BLaER1 (cell line): ENCODE measurements around the gene THAP4.

Experiments
- H3K27ac ChIP-seq: shearing (Covaris generic); formaldehyde crosslinking; 2 replicates; pipeline ENCODE4 v1.8.1; 2022
- H3K27me3 ChIP-seq: shearing (Covaris generic); formaldehyde crosslinking; 2 replicates; pipeline ENCODE4 v1.8.1; 2022
- H3K36me3 ChIP-seq: shearing (Covaris generic); formaldehyde crosslinking; 2 replicates; pipeline ENCODE4 v1.8.1; 2022
- H3K4me1 ChIP-seq: shearing (Covaris generic); formaldehyde crosslinking; 2 replicates; pipeline ENCODE4 v1.8.1; 2022
- H3K4me2 ChIP-seq: shearing (Covaris generic); formaldehyde crosslinking; 2 replicates; pipeline ENCODE4 v1.8.1; 2022
- H3K4me3 ChIP-seq: shearing (Covaris generic); formaldehyde crosslinking; 2 replicates; pipeline ENCODE4 v1.8.1; 2022
- H3K9ac ChIP-seq: shearing (Covaris generic); formaldehyde crosslinking; 2 replicates; pipeline ENCODE4 v1.8.1; 2022
- H3K9me3 ChIP-seq: shearing (Covaris generic); formaldehyde crosslinking; 2 replicates; pipeline ENCODE4 v1.8.1; 2022
- H4K20me1 ChIP-seq: shearing (Covaris generic); formaldehyde crosslinking; 2 replicates; pipeline ENCODE4 v1.8.1; 2022
- Cebpa-rat ChIP-seq: shearing (Covaris generic); IDR thresholded peaks from 2 replicates; pipeline ENCODE4 v1.8.1; 2022

Gene THAP4, protein sequence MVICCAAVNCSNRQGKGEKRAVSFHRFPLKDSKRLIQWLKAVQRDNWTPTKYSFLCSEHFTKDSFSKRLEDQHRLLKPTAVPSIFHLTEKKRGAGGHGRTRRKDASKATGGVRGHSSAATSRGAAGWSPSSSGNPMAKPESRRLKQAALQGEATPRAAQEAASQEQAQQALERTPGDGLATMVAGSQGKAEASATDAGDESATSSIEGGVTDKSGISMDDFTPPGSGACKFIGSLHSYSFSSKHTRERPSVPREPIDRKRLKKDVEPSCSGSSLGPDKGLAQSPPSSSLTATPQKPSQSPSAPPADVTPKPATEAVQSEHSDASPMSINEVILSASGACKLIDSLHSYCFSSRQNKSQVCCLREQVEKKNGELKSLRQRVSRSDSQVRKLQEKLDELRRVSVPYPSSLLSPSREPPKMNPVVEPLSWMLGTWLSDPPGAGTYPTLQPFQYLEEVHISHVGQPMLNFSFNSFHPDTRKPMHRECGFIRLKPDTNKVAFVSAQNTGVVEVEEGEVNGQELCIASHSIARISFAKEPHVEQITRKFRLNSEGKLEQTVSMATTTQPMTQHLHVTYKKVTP

DNA sequence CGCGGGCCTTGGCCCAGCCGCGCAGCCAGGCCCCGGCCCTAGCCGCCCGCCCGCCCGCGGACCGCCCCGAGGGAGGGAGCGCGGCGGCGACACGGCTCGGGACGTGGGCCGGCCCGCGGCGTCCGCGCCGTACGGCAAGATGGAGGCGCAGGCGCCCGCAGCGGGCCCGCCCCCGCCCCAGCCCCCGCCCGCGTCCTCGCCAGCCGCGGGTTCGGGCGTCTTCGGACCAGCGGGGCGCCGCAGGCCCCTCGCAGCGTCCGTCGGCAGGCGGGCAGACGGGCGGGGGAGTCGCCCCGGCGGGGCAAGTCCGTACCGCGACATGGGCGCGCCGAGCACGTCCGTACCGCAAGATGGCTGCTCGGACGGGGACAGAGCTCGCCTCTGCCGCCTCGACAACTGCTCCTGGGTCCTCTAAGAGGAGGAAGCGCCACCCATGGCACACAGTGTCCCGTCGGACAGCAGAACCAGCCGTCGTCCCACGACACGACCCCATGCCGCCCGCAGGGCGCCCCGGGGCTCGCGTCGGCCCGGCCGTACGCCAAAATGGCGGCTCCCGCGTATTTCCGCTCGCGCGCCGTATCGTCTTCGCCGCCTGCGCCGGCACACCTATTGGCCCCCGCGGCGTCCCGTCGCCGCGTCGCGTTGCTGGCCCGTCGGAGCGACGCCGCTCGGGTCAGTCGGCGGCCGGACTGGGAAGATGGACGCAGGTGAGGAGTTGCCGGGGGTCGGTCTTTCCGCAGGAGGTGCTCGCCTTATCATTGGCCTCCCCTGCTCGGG lies at the start of gene THAP4, which contains the start of gene ATG4B:
Gene THAP4 (minus strand): TSS at position 141 of the 777 bp plus-strand sequence. CDS start 141 bp downstream, outside the sequence.
Gene ATG4B (plus strand): TSS at position 676 of the 777 bp plus-strand sequence. CDS start 22 bp downstream, at position 698.
- H3K9ac ChIP-seq, result peak within 1 kb of the TSS; percentile 98
- peaks cover 46% of the 10 kb centered on the region for H3K4me1 ChIP-seq
- peaks cover 84% of the 10 kb centered on the region for H4K20me1 ChIP-seq
- H3K27ac ChIP-seq, result peak within 1 kb of the TSS; percentile 99
- H3K4me2 ChIP-seq, result peak within 1 kb of the TSS; percentile 93
- peaks cover 49% of the 10 kb centered on the region for H3K36me3 ChIP-seq
- H3K27me3 ChIP-seq, result no peaks in the 10 kb centered on the region
- H3K9me3 ChIP-seq, result peaks cover 15% of the 10 kb centered on the region
- H3K4me3 ChIP-seq, result peak within 1 kb of the TSS; percentile 87
- no peak for TF ChIP-seq Cebpa-rat

DNA sequence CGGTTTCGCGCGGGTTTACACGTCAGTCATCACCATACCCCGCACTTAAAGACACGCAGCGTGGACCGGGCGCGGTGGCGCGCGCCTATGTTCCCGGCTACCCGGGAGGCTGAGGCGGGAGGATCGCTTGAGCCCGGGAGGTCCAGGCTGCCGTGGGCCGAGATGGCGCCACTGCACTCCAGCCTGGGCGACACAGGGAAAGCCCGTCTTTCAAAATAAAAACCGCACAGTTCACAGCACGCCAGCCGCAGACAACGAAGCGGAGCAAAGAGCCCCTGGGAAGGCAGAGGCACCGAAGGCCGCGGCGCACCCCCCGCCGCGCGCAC lies 49.3 kb upstream of the THAP4 start:
- Histone ChIP-seq H4K20me1 (peaks cover 18% of the 10 kb centered on the region; the same call in 1 of the 2 replicates), H3K27me3 (no peaks in the 10 kb centered on the region), H3K4me1 (peaks cover 38% of the 10 kb centered on the region), H3K9me3 (no peaks in the 10 kb centered on the region), H3K9ac (peak overlapping the region; percentile 98), H3K36me3 (peaks cover 67% of the 10 kb centered on the region), H3K27ac (peak overlapping the region; percentile 98), H3K4me2 (peak overlapping the region; percentile 90), H3K4me3 (peak overlapping the region; percentile 99)
- no peak for TF ChIP-seq Cebpa-rat

DNA sequence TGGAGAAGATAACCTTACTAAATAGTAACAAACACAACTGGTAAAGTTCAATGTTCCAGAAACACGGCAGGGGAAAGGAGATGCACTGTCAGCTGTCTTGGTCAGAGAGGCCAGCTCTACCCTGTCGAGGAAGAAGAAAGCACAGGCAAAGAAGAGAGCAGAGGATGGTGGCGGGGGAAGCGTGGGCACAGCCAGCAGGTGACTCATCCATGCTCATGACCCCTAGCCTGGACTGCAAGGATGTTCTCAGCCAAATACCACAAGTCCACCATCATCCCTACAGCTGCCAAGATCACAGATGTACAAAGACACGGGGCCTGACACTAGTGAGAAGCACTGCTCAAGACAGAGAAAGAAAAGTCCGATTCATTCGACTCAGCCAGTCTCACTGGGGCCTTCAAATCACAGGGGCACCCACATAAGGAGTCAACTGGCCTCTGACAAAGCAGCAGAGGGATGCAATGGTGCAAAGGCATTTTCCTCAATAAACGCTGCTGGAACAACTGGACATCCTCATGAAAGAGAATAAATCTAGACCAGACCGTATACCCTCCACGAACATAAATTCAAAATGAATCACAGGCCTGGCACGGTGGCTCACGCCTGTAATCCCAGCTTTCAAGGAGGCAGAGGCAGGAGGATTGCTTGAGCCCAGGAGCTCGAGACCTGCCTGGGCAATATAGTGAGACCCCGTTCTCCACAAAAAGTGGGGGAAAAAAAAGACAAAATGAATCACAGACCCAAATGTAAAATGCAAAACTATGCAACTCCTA lies 44.1 kb upstream of the THAP4 start:
- TF ChIP-seq Cebpa-rat, result no peak
- peaks cover 13% of the 10 kb centered on the region for H3K4me1 ChIP-seq
- H3K27me3 ChIP-seq, result no peaks in the 10 kb centered on the region
- H3K36me3 ChIP-seq, result peaks cover 97% of the 10 kb centered on the region
- no peak overlapping the region for H3K4me3 ChIP-seq
- H4K20me1 ChIP-seq, result peaks cover 46% of the 10 kb centered on the region
- peak overlapping the region; percentile 28; the same call in 1 of the 2 replicates for H3K9ac ChIP-seq
- no peaks in the 10 kb centered on the region for H3K9me3 ChIP-seq
- H3K4me2 ChIP-seq, result no peak overlapping the region
- no peak overlapping the region for H3K27ac ChIP-seq

DNA sequence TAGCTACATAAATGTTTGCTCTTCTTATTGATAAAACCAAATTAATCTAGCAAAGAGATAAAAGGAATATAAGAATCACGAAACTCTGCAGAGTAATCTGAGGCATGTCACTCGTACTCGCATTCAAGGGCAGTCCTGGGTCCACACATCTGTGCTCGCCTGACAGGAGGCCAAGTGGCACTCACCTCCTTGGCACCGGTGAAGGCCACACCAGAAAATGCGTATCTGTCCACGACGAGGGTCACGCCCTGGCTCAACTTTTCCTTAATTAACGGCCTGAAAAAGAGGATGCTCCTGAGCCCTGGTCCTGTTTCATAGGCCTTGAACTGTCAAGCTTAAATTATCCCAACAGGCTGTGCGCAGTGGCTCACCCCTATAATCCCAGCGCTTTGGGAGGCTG lies 43.1 kb upstream of the THAP4 start:
- no peaks in the 10 kb centered on the region for H3K9me3 ChIP-seq
- H4K20me1 ChIP-seq, result peaks cover 54% of the 10 kb centered on the region
- no peak overlapping the region for H3K4me2 ChIP-seq
- no peak overlapping the region for H3K27ac ChIP-seq
- no peaks in the 10 kb centered on the region for H3K27me3 ChIP-seq
- H3K4me1 ChIP-seq, result peaks cover 4% of the 10 kb centered on the region
- no peak for TF ChIP-seq Cebpa-rat
- H3K4me3 ChIP-seq, result no peak overlapping the region
- no peak overlapping the region for H3K9ac ChIP-seq
- peaks cover 100% of the 10 kb centered on the region for H3K36me3 ChIP-seq

DNA sequence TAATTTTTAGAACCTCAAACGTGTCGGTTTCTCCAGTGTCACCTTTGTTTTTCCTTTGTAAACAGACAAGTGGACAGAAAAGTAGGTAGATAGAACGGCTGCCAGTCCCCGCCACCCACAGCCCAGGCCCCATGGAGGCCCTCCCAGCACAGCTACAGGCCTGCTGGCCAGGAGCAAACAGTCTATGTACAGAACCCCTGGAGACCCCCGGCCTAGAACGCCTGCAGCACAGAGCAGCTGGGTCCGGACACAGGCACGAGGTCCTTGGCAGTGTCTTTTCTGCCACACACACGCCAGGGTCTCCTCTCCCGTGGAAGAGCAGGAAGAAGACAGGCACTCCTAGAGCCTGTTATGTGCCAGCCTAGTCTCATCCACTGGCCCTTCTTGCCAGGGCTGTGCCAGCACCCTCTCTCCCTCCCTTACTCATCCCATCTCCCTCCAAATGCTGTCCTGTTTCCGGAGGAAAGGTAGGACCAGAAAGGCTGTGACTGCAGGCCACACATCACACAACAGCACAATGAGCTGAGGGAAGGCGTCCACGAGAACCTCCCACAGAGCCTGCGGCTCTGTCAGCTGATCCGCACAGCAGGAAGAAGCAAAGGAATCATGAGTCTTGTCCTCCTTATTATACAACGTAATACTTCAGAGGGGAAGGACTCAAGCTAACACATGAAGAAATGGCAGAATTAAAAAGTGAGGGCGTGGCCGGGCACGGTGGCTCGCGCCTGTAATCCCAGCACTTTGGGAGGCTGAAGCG lies 42.0 kb upstream of the THAP4 start:
- no peak overlapping the region for H3K4me3 ChIP-seq
- peaks cover 64% of the 10 kb centered on the region for H4K20me1 ChIP-seq
- peaks cover 100% of the 10 kb centered on the region for H3K36me3 ChIP-seq
- no peaks in the 10 kb centered on the region for H3K27me3 ChIP-seq
- no peaks in the 10 kb centered on the region for H3K4me1 ChIP-seq
- H3K27ac ChIP-seq, result peak overlapping the region; percentile 22; the same call in 1 of the 2 replicates
- H3K4me2 ChIP-seq, result no peak overlapping the region
- H3K9me3 ChIP-seq, result no peaks in the 10 kb centered on the region
- no peak overlapping the region for H3K9ac ChIP-seq
- TF ChIP-seq Cebpa-rat, result no peak

DNA sequence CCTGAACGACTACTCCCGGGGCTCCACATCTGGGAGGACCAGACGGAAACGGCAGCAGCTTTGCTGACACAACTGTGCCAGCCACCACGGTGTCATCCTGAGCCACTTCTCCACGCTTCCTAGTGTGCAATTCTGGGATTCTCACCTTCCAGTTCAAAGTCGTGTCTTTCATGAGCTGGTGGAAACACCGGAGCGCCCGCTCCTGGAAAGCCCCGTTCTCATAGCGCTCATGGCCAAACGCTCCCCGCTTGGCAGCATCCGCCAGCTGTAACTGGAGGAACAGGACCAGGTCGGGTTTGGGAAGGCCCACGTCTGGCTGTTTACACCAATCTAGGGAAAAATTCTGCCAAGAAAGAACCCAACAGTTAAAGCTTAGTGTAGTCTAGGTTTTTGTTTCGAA lies 41.3 kb upstream of the THAP4 start:
- peaks cover 67% of the 10 kb centered on the region for H4K20me1 ChIP-seq
- no peaks in the 10 kb centered on the region for H3K4me1 ChIP-seq
- no peak overlapping the region for H3K27ac ChIP-seq
- H3K9ac ChIP-seq, result no peak overlapping the region
- H3K4me2 ChIP-seq, result no peak overlapping the region
- H3K27me3 ChIP-seq, result no peaks in the 10 kb centered on the region
- no peaks in the 10 kb centered on the region for H3K9me3 ChIP-seq
- no peak for TF ChIP-seq Cebpa-rat
- H3K36me3 ChIP-seq, result peaks cover 98% of the 10 kb centered on the region
- H3K4me3 ChIP-seq, result no peak overlapping the region

DNA sequence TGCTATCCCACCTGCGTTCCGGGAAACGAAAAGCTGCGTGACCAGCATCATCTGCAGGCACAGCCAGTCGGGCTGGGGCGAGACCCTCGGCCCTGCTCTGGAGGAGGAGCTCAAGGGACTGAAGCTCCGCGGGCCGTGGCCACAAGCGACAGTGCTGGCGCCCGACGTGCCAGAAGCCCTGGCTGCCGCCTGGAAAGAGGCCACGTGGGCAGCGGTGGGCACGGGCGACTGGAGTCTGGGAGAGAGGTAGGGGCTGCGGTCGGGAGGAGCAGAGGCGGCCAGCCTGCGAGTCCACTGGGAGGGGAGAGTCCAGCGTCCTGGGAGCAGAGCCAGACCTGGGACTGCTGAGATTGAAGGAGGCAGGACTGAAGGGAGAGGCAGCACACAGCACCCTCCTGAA lies 40.4 kb upstream of the THAP4 start:
- Histone ChIP-seq H3K27ac (no peak overlapping the region), H3K36me3 (peaks cover 98% of the 10 kb centered on the region), H4K20me1 (peaks cover 67% of the 10 kb centered on the region)

DNA sequence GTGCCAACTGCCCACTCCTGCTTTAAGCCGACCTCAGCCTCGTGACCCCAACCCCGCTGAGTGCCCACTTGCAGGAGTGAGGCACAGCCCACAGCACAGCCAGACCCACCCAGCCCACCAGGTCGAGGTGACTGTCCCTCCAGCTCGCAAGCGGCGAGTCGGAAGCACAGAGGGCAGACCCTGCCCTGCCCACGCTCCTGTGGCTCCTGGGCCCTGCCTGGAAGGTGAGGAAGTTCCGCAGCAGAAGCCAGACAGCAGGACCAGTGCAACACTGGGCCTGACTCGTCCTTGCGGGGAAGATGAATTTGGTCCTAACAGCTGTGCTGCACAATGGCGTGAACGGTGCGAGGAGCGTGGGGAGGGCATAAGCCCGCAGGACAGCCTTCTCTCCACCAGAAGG lies 39.7 kb upstream of the THAP4 start:
- no peaks in the 10 kb centered on the region for H3K27me3 ChIP-seq
- no peak overlapping the region for H3K4me2 ChIP-seq
- H4K20me1 ChIP-seq, result peaks cover 66% of the 10 kb centered on the region
- no peak overlapping the region for H3K4me3 ChIP-seq
- no peaks in the 10 kb centered on the region for H3K4me1 ChIP-seq
- TF ChIP-seq Cebpa-rat, result no peak
- no peak overlapping the region for H3K9ac ChIP-seq
- H3K27ac ChIP-seq, result no peak overlapping the region
- peaks cover 98% of the 10 kb centered on the region for H3K36me3 ChIP-seq
- H3K9me3 ChIP-seq, result no peaks in the 10 kb centered on the region

More for the DNA sequence above, 40.4 kb upstream of the THAP4 start:
- H3K27me3 ChIP-seq, result no peaks in the 10 kb centered on the region
- no peak overlapping the region for H3K9ac ChIP-seq
- no peaks in the 10 kb centered on the region for H3K4me1 ChIP-seq
- H3K4me3 ChIP-seq, result no peak overlapping the region
- no peak overlapping the region for H3K4me2 ChIP-seq
- TF ChIP-seq Cebpa-rat, result no peak
- no peaks in the 10 kb centered on the region for H3K9me3 ChIP-seq

DNA sequence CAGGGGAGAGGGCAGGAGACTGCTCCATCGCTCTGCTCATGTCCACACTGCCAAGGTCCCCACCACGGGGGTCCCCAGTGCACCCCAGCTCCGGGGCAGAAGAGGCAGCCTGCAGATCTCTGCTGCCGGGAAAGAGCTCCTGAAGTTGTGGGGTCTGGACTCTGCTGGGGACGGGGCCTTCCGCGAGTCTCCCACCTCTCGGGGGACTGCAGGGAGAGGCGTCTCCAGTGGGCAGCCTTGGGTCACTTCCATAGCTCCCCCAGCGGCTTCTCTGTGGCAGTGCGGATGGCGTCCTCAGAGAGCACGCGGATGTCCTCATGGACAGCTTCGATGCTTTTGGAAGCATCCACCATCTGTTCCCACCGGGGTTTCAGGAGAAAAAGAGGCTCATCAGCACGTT lies 38.9 kb upstream of the THAP4 start:
- Histone ChIP-seq H3K9me3 (no peaks in the 10 kb centered on the region), H3K36me3 (peaks cover 98% of the 10 kb centered on the region), H3K27ac (no peak overlapping the region), H3K4me2 (no peak overlapping the region), H3K4me1 (no peaks in the 10 kb centered on the region), H4K20me1 (peaks cover 59% of the 10 kb centered on the region), H3K27me3 (no peaks in the 10 kb centered on the region), H3K4me3 (no peak overlapping the region), H3K9ac (no peak overlapping the region)
- TF ChIP-seq Cebpa-rat, result no peak
